GM18517 (cell line): ENCODE measurements around the gene EYA4.

Experiments
- ATAC-seq: cut with Tn5 transposase; IDR thresholded peaks from one replicate; pipeline ENCODE4 v1.9.1; 2021; ENCODE audit warnings: mild to moderate bottlenecking, moderate library complexity; ENCODE audit not compliant: unreplicated experiment

Gene EYA4

DNA sequence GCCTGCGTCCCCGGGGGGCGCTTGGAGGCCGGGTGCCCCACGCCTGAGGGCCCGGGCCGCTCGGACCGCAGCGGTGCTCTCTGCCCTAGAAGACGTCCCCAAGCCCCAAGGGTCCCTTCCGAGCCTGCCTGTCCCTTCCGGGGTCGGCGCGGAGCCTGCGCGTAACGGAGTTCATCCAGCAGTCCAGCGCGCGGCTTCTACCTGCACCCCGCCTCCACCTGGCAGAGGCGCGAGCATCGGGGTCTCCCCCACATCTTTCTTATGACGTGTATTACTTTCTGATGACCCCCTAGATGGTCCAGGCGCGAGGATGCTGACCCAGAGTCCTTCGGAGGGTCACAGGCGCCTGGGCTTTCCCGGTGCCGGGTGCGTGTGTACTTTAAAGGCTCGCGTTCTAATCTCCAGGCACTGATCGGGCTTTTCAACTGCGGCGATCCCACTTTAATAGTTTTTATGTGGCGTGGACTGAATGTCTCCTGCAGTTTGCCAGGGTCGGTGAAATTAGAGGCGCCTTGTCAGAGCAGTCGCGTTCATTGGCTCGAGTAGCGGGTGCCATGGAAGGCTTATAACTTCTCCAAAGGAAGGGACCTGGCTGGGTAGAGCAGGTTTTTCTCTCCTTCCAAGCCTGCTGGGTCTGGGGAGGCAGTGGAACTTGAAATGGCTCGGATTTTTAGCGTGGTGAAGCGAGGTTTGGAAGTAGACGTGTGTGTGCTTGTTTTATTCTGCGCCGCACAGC is 912 bp downstream of the EYA4 start:
- no peak for ATAC-seq

DNA sequence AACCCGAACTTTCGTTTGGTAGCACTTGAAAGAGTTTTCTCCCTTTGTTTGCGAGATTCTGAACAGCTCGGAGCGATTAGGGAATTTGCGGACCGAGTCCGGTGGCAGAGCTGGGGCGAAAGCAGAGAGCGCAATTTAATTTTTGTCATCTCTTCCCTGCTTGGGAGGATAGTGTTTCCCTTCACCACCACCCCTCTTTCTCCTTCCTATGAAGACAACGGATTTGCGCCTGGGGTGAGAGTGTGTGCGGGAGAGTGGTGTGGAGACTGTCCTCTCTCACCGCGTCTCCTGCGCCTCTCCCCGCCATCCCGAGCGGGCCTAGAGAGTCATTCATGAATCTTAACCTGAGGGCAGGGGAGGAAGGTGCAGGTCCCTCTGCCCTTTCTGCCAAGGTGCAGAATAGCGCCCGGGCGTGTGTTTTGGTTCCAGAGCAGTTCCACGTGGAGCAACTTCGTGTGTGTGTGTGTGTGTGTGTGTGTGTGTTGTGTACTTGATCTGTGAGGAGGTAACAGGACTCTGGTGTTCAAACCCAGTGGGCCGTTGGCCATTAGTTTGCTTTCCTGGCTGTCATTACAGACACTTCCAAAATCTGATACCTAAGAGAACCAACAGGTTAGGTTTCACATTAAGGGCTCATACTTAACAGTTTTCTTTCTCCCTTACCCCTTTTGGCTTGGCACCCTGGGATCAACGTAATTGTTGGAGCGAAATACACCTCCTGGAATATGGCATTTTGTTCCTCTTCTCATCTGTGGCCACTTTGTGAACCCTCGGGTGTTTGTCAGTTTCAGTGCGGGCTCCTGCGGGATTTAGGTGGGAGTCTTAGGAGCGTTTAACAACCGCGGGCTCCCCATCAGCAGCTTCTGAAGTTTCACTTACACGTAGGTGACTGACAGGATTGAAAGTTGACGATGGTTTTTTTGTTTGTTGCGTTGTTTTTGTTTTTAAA is 1.8 kb downstream of the EYA4 start:
- ATAC-seq: no peak

DNA sequence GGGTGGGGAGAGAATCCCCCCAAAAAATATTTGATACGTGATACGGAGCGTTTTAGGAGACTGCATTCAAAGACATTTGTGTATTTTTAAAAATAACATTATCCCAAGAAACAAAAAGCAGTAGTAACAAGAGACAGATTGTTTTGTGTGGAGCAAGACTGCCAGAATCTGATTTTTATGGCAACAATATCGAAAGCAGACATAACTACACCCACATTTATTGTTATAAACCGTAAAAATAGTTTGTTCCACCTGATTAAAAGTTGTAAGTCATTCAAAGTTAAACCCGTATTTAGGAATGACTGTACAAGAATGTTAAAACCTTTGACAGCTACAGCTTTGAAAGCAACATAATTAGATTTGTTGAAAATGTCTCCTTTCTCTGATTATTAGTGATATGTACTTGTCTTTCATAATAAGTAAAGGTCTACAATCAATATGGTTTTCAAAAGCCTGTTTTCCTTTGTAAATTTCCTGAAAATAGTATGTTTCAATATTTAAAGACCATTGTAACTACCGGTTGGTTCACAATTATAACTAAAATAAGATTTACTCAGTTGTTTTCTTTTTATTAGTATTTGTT is 2.7 kb downstream of the EYA4 start:
- ATAC-seq: no peak

- no peak for ATAC-seq
Measured at GRCh38 chr6:133244519-133244918, 3.4 kb downstream of the EYA4 start.

- no peak for ATAC-seq
Measured at GRCh38 chr6:133245007-133245406, 3.9 kb downstream of the EYA4 start.

- no peak for ATAC-seq
Measured at GRCh38 chr6:133245422-133245903, 4.3 kb downstream of the EYA4 start.

DNA sequence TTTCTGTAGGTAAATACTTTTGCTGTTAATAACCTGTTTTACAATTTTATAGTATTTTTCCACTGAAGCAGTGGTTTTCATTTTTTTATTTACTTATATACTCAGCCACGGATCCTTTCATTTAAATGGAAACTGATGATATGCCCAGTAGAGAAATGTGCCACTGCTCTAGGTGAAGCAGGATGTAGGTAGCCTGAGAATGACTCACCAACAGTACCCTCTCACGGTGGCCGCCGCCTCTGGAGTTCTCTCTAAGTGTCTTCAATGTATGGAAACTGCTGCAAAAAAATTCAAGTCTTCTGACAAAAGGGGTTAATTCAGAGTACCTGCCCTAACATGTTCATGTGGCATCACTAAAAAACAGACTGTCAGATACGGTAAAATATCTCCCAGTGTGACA is 6.4 kb downstream of the EYA4 start:
- ATAC-seq: no peak

DNA sequence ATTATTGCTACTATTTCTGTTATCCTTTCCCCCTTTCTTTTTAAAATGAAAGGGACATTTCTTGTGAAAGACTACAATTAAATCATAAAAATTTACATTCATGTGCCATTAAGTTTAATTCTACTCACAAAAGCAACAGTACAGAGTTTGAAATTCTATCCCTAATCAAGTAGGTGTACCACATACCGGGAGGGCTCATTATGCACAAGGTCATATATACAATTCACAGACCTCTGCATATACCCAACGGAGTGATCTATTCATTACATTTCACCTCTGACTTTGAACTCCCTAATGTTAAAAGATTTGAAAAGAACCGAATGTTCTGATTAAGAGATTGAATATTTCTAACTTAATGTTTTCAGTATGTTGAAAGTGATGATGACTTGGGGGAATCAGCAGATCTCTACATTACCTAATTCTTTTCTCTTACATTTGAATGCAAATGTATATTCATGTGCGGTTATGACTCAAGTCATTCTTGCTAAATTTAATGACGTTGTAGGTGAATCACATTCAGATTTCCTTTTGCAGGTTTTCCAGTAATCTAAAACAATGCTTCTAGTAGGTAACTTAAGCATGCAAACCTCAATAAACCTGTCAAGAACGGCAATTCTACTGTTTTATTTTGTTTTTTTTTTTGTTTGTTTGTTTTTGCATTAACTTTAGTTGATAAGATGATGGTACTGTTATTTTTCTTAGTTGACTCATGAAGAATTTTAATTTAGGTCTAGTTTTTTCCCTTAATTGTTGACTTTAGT is 7.3 kb downstream of the EYA4 start:
- no peak for ATAC-seq

- ATAC-seq: no peak
Measured at GRCh38 chr6:133251688-133252087, 10.5 kb downstream of the EYA4 start.

DNA sequence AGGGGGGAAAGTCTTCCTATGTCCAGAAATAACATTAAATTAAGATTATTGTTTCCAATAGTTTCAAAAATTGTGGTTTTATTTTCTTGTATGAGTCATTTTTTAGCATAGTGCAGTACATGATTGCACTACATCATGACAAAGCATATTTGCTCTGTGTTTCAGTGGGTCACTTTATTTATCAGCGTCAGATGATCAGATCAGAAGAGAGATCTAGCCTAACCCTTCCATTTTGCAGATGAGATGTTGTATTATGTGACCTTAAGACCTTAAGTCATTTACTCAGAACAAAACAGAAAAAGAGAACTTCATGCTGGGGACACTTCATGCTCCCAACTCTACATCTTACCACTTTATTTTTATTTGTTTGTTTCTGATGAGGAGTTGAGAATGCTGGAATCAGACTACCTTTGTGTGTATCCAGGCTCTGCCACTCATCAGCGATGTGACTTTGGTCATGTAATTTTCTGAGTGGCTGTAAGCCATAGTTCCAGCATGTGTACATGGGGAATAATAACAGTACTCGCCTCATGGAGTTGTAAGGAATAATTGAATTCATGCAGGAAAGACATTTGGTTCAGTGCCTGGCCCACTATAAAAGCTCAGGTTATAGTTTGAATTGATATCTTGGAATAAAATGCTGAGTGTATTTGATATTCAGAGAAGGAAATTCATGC is 13.5 kb downstream of the EYA4 start:
- ATAC-seq: no peak

DNA sequence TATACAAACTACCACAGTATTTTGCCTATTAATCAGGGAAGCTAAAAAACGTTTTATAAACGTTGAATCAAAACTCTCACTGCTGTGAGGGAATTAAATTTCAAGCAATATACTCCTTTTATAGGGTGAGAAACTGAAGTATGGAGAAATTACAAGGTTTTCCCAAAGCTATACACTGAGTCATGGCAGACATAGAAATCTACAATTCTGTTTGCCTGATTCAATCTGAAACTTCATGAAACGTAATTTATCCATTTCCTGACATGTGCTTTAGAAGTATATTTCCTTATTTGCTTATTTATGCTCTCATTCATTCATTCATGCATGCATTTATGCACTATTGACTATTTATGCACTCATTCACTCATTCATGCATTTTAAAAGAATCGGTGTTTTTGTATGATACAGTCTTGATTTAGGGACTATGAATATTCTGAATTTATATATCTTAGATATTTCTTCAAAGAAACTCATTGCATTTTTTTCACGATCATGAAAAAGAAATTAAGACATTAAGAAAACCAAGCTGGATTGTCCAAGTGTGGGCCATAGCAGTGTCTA is 16.5 kb downstream of the EYA4 start:
- ATAC-seq: no peak

DNA sequence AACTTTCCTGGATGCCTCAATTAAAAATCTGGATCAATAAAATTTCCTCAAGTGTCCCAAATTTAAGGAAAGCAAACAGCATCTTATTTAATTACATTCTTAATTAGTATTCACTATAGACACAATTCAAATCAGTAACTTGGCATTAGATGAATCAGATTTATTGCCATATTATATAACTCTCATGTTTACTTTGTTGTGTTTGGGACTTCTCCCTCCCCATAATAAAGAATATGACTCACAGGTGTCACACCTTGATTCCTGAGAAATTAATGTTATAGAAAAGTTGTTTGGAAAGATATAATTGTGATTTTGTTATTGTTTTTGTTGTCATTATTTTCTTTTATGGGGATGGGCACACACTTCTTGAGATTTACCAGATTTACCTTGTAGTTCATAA is 18.4 kb downstream of the EYA4 start:
- no peak for ATAC-seq

GRCh38 chr6:133262804-133263203 is 21.6 kb downstream of the EYA4 start:
- ATAC-seq: no peak

GRCh38 chr6:133265066-133265465 is 23.9 kb downstream of the EYA4 start:
- no peak for ATAC-seq

DNA sequence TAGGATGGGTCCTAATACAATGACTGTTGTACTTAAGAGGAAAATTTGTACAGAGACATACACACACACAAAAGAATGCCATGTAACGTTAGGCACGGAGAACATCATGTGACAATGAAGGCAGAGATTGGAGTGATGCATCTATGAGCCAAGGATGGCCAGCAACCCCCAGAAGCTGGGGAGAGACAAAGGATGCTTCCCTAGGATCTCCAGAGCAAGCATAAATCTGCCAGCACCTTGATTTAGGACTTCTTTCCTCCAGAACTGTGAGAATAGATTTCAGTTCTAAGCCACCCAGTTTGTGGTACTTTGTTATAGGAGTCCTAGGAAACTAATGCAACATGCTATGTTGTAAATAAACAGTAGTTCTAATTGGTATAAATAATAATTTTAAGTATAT is 25.0 kb downstream of the EYA4 start:
- ATAC-seq: no peak

DNA sequence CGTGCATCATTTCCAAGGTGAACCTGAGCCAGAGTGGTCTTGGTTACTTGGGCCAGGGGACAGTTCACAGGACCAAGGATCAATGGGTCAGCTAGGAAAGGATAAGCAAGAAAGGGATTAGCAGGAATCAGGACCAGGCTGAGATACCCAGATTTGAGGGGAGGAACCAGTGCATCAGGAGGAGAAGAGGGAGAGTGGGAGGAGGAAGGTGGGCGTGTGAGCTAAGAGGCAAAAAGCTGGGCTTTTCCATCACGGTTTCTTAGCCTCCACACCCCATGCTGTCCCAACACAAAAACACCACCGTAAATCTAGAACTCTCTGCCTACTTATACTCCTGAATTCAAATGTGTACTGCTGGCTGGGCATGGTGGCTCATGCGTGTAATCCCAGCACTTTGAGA is 27.5 kb downstream of the EYA4 start:
- no peak for ATAC-seq

DNA sequence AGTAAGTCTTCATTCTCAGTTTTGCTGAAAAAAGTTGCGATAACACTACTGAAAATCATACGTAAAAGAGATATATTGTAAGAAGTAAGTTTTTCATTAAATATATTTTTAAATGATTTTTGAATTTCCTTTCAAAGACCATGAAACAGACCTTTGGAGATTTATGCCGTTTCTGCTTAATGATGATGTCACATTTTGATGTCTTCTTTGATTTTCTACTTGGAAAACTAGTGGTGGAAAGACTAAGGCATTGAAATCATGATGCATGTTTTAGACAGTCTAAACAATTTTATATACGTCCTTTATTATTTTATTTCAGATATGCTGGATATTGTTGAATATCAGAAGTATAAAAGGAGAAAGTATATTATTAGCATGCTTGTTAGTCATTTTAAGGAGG is 33.7 kb downstream of the EYA4 start:
- no peak for ATAC-seq

- ATAC-seq: no peak
Measured at GRCh38 chr6:133275213-133275612, 34.1 kb downstream of the EYA4 start.

- ATAC-seq: no peak
Measured at GRCh38 chr6:133277228-133277899, 36.2 kb downstream of the EYA4 start.
